IPS DF 6.9 (cell line): Measurements from ENCODE around the gene SLC9A7.
A peak's percentile ranks its signal among the peaks of the same experiment; 100 is the strongest.

Source experiments
- DNase-seq: peaks from one replicate; pipeline ENCODE4 v3.0.0-alpha.2; 2013; ENCODE audit warnings: low read depth, low spot score
- H3K27ac ChIP-seq: one replicate; pipeline ENCODE4 v1.5.1; 2013; ENCODE audit warnings: low read length, control low read depth
- H3K27me3 ChIP-seq: 2 replicates; pipeline ENCODE4 v1.6.1; 2013; ENCODE audit warnings: mild to moderate bottlenecking, low read length; ENCODE audit not compliant: control insufficient read depth, insufficient read depth
- H3K36me3 ChIP-seq: 2 replicates; pipeline ENCODE4 v1.6.1; 2013; ENCODE audit warnings: low read length; ENCODE audit not compliant: control insufficient read depth, insufficient read depth
- H3K4me1 ChIP-seq: 2 replicates; pipeline ENCODE4 v1.6.1; 2013; ENCODE audit warnings: low read length; ENCODE audit not compliant: control insufficient read depth, insufficient read depth
- H3K4me3 ChIP-seq: 2 replicates; pipeline ENCODE4 v1.5.1; 2013; ENCODE audit warnings: mild to moderate bottlenecking, low read length
- H3K9me3 ChIP-seq: 2 replicates; pipeline ENCODE4 v1.6.1; 2013; ENCODE audit warnings: low read length, inconsistent platforms; ENCODE audit not compliant: control insufficient read depth, insufficient read depth
- WGBS: extraction: QIAGEN DNeasy Blood & Tissue Kit; methylation state at CpG from one replicate; pipeline ENCODE4 v1.1.7; 2013; ENCODE audit warnings: mixed read lengths, missing lambda C conversion rate; ENCODE audit not compliant: insufficient read length, insufficient coverage; 5-methylcytosine and 5-hydroxymethylcytosine counted together

SLC9A7 gene

DNA sequence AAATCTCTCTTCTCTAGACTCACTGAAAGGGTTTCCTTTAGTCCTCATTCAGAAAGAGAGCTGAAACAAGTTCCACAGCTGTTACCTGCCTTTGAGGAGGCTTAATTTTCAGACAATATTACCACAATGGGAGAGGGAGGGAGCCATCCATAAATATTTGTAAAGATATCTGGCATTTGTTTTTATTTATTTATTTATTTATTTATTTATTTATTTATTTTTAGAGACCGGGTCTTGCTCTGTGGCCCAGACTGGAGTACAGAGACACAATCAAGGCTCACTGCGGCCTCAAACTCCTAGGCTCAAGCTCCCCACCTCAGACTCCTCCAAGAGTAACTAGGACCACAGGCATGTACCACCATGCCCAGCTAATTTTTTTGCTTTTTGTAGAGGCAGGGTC is 80.7 kb downstream of the SLC9A7 start:
- whole genome bisulfite sequencing = no CpG with 5 or more reads among the region's 2 CpGs
- Histone ChIP-seq H3K4me1 (no peaks in the 10 kb centered on the region), H3K9me3 (no peaks in the 10 kb centered on the region), H3K27me3 (no peaks in the 10 kb centered on the region), H3K27ac (no peak overlapping the region), H3K4me3 (no peak overlapping the region), H3K36me3 (no peaks in the 10 kb centered on the region)
- no peak for DNase-seq

DNA sequence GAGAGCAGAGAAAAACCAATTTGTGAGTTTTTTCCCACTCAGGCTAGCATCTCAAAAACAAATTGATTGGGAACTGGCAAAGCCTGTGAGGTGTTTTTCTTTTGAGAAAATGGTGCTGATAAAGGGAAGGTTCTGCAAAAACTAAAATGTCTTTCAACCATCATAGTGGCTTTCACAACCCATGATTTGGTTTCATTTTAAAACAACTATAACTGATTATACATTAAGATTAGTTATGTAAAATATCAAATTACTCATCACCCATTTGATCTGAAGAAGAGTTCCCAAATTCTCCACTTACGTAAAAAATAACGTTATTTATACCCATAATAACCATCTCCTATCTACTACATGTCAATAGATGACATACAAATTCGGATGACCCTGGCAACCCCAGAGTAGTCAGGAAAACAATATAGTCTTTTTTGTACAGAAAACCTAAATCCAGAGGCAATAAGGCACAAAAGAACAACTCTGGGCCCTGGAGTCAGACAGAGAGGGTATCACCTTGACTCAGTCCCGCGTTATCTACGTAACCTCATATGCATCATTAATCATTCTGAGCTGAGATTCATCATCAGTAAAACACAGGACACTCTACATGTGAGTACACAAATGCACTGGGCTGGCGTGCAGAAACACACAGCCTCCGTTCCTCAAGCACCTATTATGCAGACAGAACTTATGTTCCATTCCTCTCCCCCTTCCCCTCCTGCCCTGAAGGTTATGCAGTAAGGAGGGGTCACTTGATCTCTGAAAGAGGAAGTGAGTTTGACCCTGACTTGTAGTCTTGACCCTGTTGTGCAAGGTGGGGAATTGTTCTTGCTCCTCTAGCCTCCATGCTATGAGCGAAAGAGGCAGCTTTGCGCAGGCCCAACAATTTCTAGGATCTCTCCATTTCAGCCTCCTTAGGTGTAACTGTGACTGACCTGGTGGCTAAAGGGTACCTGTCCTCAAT is 82.2 kb downstream of the SLC9A7 start:
- H3K27ac ChIP-seq = no peak overlapping the region
- no peaks in the 10 kb centered on the region for H3K4me1 ChIP-seq
- H3K36me3 ChIP-seq = no peaks in the 10 kb centered on the region
- no peak for DNase-seq
- no peaks in the 10 kb centered on the region for H3K9me3 ChIP-seq
- H3K4me3 ChIP-seq = no peak overlapping the region
- 100% methylated on average over 2 of the region's 10 CpGs for WGBS
- no peaks in the 10 kb centered on the region for H3K27me3 ChIP-seq

DNA sequence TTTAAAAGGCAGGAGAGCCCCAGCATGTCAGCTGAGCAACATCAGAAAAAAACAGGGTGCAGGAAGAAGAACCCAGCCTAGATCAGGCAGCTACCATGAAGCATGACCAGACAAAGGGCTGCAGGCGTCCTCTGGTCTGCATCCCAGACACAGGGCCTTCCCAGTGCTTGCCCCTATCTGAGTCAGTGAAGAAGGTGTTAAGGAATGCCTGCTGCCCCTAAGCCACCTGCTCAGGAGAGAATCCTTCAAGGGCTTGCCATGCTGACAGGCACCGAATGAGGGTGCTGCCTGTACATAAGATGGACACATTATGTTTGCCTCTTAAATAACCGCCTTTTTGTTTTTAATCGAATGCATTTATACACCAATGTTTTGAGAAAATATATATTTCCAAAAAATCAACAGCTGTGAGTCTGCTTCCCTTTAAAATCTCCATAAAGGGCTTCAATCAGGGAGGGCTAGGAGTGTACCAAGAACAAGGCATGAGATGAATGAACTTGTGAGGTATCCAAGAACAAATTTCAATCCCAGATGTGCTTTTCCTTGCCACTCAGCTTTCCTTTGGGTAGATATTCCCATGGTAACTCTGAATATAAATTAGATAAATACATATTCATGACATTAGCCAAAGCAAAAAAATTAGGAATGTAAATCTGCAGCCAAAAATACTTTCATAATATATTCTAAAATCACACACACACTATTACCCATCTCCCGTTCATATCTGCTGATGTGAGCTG is 85.1 kb downstream of the SLC9A7 start:
- no peaks in the 10 kb centered on the region for H3K4me1 ChIP-seq
- WGBS = no CpG with 5 or more reads among the region's 5 CpGs
- no peaks in the 10 kb centered on the region for H3K36me3 ChIP-seq
- H3K9me3 ChIP-seq = no peaks in the 10 kb centered on the region
- no peak overlapping the region for H3K27ac ChIP-seq
- DNase-seq = no peak
- no peaks in the 10 kb centered on the region for H3K27me3 ChIP-seq
- no peak overlapping the region for H3K4me3 ChIP-seq

DNA sequence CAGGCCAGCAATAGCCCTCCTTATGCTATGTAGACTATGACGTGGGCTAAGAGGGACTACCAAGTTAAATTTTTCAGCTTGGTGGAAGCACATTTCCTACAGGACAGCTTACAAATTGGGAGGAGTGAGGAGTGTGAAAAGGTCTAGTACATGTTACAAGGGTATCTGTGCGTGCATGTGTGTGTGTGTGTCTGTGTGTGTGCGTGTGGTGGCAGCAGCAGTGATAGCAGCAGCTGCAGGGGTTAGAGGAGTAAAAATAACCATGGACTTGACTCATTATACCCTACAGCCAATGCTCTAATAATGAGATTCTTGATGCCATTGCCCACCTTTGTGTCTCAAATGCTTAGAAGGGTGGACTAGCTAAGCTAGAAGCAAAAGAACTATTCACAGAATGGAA is 88.6 kb downstream of the SLC9A7 start:
- no CpG with 5 or more reads among the region's 3 CpGs for WGBS
- H3K27ac ChIP-seq = no peak overlapping the region
- H3K27me3 ChIP-seq = no peaks in the 10 kb centered on the region
- H3K4me3 ChIP-seq = no peak overlapping the region
- H3K9me3 ChIP-seq = no peaks in the 10 kb centered on the region
- no peaks in the 10 kb centered on the region for H3K4me1 ChIP-seq
- no peaks in the 10 kb centered on the region for H3K36me3 ChIP-seq
- DNase-seq = no peak

DNA sequence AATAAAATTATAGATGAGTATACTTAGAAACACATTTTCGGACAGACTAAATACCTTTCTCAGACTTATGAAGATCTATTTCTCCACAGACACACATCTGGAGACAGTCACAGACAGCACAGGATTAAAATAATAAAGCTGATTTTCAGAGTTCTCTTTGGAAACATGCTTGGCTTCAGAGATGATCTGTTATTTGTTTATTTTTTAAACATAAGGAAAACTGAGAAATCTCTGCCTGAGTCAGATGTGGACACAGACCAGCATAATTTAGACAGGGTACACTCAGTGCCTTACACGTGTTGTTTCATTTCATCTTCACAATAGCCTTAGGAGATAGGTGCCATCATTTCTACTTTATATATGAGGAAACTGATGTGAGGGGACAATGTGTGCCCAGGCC is 92.1 kb downstream of the SLC9A7 start:
- WGBS = no CpG with 5 or more reads among the region's 2 CpGs
- no peak overlapping the region for H3K27ac ChIP-seq
- no peaks in the 10 kb centered on the region for H3K4me1 ChIP-seq
- no peaks in the 10 kb centered on the region for H3K27me3 ChIP-seq
- no peak overlapping the region for H3K4me3 ChIP-seq
- H3K9me3 ChIP-seq = no peaks in the 10 kb centered on the region
- H3K36me3 ChIP-seq = no peaks in the 10 kb centered on the region
- DNase-seq = no peak

DNA sequence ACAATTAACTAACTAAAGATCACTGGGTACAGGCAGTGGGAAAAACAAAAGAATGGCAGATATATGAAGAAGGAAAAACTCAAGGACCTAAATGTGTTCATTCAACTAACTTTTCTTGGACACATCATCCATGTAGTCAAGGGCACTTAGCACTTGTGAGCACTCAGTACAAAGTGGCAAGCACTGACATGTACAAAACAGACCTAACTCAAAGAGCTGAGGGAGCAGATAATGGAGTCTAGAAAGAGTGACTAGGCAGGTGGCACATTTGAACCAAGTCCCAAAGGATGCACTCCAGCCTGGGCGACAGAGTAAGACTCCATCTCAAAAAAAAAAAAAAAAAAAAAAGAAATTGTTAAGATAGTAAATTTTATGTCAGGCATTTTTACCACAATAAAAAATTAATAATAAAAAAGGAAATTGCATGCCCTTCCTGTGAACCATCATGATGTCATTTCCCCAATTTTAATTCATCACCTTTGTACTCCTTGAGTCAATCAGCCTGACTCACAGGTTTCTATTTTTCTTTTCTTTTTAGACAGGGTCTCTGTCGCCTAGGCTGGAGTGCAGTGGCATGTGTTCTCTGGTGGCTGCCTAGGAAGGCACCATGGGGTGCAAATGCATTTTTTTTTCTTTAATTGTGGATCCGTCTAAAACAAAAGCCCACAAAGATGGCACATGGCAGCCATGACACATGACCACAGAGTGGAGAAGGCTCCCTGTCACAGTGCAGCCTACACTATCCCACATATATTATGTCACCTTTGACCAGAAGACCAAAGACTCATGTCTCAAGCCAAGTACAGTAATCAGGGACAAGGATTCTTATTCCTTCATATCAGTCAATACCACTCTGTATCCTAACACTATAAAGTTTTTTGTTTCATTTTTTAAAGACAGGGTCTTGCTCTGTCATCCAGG is 93.4 kb downstream of the SLC9A7 start:
- no peaks in the 10 kb centered on the region for H3K27me3 ChIP-seq
- no peak overlapping the region for H3K27ac ChIP-seq
- H3K9me3 ChIP-seq = no peaks in the 10 kb centered on the region
- DNase-seq = no peak
- no CpG with 5 or more reads among the region's 3 CpGs for WGBS
- H3K36me3 ChIP-seq = no peaks in the 10 kb centered on the region
- no peak overlapping the region for H3K4me3 ChIP-seq
- no peaks in the 10 kb centered on the region for H3K4me1 ChIP-seq

DNA sequence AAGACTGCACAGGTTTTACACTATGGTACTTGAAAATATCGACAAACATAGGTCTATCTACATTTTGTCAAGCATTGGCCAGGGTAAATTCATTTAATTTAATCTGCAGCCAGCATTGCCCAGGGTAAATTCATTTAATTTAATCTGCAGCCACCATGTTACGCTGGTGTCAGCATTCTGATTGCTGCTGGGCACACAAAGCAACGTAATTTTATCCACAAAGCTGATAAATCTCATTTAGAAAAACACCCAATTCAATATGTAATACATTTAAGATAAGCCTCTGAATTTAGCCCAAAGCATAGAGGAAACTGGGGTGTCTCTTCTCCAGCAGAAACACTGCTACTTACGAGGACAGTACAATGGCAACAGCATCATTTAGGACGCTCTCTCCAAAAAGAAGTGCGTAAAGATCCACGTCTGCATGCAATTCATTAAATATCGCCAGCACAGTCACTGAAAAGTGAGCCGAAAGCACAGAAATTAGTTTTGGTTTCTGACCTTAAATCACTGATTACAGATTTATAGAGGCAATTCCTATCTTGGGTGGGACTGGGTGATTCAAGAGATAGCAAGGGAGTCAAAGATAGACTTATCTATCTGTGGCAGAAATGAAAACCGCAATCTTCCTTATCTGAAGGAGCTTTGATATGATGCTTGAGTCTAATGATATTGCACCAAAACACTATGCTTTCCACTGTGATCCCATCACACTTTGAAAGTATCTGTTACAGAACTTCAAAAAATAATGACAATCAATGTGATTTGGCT is 96.5 kb downstream of the SLC9A7 start:
- no peaks in the 10 kb centered on the region for H3K9me3 ChIP-seq
- no CpG with 5 or more reads among the region's 10 CpGs for WGBS
- DNase-seq = no peak

DNA sequence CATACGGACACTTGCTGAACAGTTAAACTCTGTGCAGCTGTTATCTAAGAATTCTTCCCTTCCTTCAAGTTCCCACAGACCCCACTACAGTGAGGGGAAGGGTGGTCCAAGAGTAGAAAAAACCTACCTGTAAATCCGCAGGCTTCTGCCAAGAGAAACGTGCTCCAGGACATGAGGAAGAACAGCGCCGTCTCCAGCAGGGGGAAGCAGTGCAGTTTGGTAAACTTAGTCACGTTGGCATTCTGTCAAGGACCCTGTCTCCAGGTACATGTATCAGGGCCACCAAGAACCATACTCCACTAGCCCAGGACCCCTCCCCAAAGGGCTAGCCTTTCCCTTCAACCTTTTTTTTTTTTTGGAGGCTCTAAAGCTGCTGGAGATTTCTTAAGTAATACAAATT is 105.4 kb downstream of the SLC9A7 start:
- no peak for DNase-seq
- no peak overlapping the region for H3K27ac ChIP-seq
- H3K4me3 ChIP-seq = no peak overlapping the region
- WGBS = no CpG with 5 or more reads among the region's 6 CpGs
- H3K9me3 ChIP-seq = no peaks in the 10 kb centered on the region
- no peaks in the 10 kb centered on the region for H3K36me3 ChIP-seq
- H3K27me3 ChIP-seq = no peaks in the 10 kb centered on the region
- peaks cover 1% of the 10 kb centered on the region; the same call in 1 of the 2 replicates for H3K4me1 ChIP-seq

More for the DNA sequence above, 96.5 kb downstream of the SLC9A7 start:
- Histone ChIP-seq H3K4me3 (no peak overlapping the region), H3K4me1 (no peaks in the 10 kb centered on the region), H3K27ac (no peak overlapping the region), H3K36me3 (no peaks in the 10 kb centered on the region), H3K27me3 (no peaks in the 10 kb centered on the region)

DNA sequence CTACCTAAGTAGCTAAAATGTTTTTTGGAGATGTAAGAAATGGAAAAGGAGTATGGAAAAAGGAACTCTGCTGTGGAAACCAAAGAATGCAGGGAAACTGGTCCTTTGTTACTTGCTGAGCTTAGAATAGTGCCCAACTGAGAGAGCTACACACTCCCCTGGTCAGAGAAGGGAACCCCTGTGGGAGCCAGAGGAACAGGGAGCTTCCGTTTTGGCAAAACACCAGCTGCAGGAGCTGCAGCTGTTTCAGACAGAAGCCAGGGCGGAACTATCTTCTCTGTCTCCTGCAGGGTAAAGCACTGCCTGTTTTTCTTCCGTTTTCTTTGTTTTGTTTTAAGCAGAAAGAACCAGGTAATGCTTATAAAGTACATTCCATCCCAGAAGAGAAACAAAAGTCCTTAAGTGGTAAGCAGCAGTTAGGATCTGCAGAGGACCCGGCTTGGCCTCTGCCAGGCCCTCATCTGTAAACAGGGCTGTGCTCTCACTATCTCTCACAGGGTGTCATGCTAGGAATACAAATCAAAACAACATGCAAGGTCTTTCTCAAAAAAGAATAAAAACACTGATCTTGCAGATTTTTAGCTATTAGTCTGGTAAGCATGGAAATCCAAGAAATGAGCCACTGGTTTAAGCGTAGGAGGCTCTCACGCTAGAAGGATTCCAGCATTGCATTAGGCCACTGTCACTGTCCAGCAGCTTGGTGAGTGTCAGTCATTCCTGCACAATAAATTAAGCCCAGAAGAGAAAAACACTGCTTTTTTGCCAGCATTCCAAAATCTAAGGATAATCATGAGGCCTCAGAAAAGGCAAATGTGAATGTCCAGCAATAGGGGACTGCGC is 109.3 kb downstream of the SLC9A7 start:
- no peaks in the 10 kb centered on the region for H3K36me3 ChIP-seq
- H3K27ac ChIP-seq = peak overlapping the region; percentile 51
- no peaks in the 10 kb centered on the region for H3K27me3 ChIP-seq
- H3K4me1 ChIP-seq = peaks cover 3% of the 10 kb centered on the region; the same call in 1 of the 2 replicates
- WGBS = no CpG with 5 or more reads among the region's 7 CpGs
- no peak overlapping the region for H3K4me3 ChIP-seq
- H3K9me3 ChIP-seq = no peaks in the 10 kb centered on the region
- peak; percentile 54 for DNase-seq
